GM18502 (cell line): ENCODE data around the gene TOR1A.

Source experiments
- ATAC-seq: cut with Tn5 transposase; IDR thresholded peaks from one replicate; pipeline ENCODE4 v1.9.1; 2021; ENCODE audit warnings: mild to moderate bottlenecking; ENCODE audit not compliant: unreplicated experiment, poor library complexity

TOR1A gene

GRCh38 chr9:129823935-129824601 is at the start of gene TOR1A:
TOR1A (minus strand) TSS chr9:129824136; CDS start chr9:129824085, 51 bp downstream.
- ATAC-seq: peak; percentile 91

- no peak for ATAC-seq
Observed at GRCh38 chr9:129871046-129871445, 47.1 kb upstream of the TOR1A start.

GRCh38 chr9:129869585-129870501 is 45.9 kb upstream of the TOR1A start:
- no peak for ATAC-seq

- ATAC-seq: no peak
Observed at GRCh38 chr9:129868872-129869486, 45.0 kb upstream of the TOR1A start.

- ATAC-seq: no peak
Observed at GRCh38 chr9:129868023-129868871, 44.3 kb upstream of the TOR1A start.

- no peak for ATAC-seq
Observed at GRCh38 chr9:129867136-129868022, 43.4 kb upstream of the TOR1A start.

GRCh38 chr9:129866394-129867135 is 42.6 kb upstream of the TOR1A start:
- ATAC-seq: no peak

- ATAC-seq: no peak
Observed at GRCh38 chr9:129865668-129866320, 41.9 kb upstream of the TOR1A start.

GRCh38 chr9:129864991-129865647 is 41.2 kb upstream of the TOR1A start:
- ATAC-seq: no peak

- no peak for ATAC-seq
Observed at GRCh38 chr9:129863059-129863690, 39.2 kb upstream of the TOR1A start.

GRCh38 chr9:129861447-129861827 is 37.5 kb upstream of the TOR1A start:
- ATAC-seq: no peak

GRCh38 chr9:129860653-129861446 is 36.9 kb upstream of the TOR1A start:
- no peak for ATAC-seq

GRCh38 chr9:129858167-129858962 is 34.4 kb upstream of the TOR1A start:
- no peak for ATAC-seq

- no peak for ATAC-seq
Observed at GRCh38 chr9:129857207-129857606, 33.3 kb upstream of the TOR1A start.

GRCh38 chr9:129854588-129855110 is 30.7 kb upstream of the TOR1A start:
- ATAC-seq: no peak
